NCI-H524 (cell line): Measurements from ENCODE around the gene TMEM154.

Source experiments
- DNase-seq, 2 experiments: peaks; one replicate each; lab custom pipeline; 2025; lab: John Stamatoyannopoulos, UW

The TMEM154 gene

GRCh38 chr4:152696764-152697261 lies 17.0 kb upstream of the TMEM154 start:
- DNase-seq = no peak

GRCh38 chr4:152693871-152694270 lies 14.1 kb upstream of the TMEM154 start:
- DNase-seq = no peak

GRCh38 chr4:152691761-152692160 lies 12.0 kb upstream of the TMEM154 start:
- no peak for DNase-seq

- DNase-seq = no peak
These were observed 11.2 kb upstream of the TMEM154 start for GRCh38 chr4:152690706-152691651.

GRCh38 chr4:152689615-152690501 lies 10.1 kb upstream of the TMEM154 start:
- no peak for DNase-seq

- DNase-seq = no peak
These were observed 8.3 kb upstream of the TMEM154 start for GRCh38 chr4:152687974-152688599.

GRCh38 chr4:152686452-152687013 lies 6.7 kb upstream of the TMEM154 start:
- DNase-seq = no peak

- no peak for DNase-seq
These were observed 4.8 kb upstream of the TMEM154 start for GRCh38 chr4:152684587-152684986.

GRCh38 chr4:152684007-152684406 lies 4.2 kb upstream of the TMEM154 start:
- DNase-seq = no peak

- no peak for DNase-seq
These were observed 2.5 kb upstream of the TMEM154 start for GRCh38 chr4:152682143-152682941.

GRCh38 chr4:152680988-152681603 lies 1.3 kb upstream of the TMEM154 start:
- no peak for DNase-seq

- no peak for DNase-seq
These were observed 956 bp downstream of the TMEM154 start for GRCh38 chr4:152678841-152679240.

GRCh38 chr4:152677117-152677516 lies 2.7 kb downstream of the TMEM154 start:
- no peak for DNase-seq

- DNase-seq = no peak
These were observed 3.5 kb downstream of the TMEM154 start for GRCh38 chr4:152676052-152676854.

GRCh38 chr4:152674359-152674758 lies 5.4 kb downstream of the TMEM154 start:
- no peak for DNase-seq

GRCh38 chr4:152673489-152673888 lies 6.3 kb downstream of the TMEM154 start:
- DNase-seq = no peak

GRCh38 chr4:152672206-152673092 lies 7.3 kb downstream of the TMEM154 start:
- no peak for DNase-seq

GRCh38 chr4:152668338-152668964 lies 11.3 kb downstream of the TMEM154 start:
- no peak for DNase-seq
